T1000 (cell line): Measurements from ENCODE around the gene EDNRA.

Experiments
- DNase-seq: peaks from one replicate; lab custom pipeline; 2025; ENCODE audit warnings: mixed read lengths; lab: John Stamatoyannopoulos, UW

EDNRA gene

DNA sequence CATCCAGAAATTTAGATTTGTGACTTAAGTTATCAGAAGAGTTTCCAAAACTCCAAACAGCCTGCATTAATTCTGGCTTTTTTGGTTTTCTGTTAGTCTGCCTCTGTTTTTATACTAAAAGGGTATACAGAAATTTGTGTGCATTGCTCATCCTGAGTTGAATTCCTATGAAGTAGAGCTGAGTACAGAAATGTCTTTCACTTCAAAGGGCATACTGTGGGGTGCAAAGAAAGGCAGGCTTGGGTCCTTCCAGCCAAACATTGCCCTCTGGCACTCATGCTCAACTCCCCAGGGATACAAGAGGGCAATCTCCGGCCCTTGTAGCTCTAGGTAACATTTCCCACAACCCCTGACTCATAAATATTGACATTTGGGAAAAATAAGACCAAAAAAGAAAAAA, 108.7 kb downstream of the EDNRA start:
- DNase-seq: no peak

DNA sequence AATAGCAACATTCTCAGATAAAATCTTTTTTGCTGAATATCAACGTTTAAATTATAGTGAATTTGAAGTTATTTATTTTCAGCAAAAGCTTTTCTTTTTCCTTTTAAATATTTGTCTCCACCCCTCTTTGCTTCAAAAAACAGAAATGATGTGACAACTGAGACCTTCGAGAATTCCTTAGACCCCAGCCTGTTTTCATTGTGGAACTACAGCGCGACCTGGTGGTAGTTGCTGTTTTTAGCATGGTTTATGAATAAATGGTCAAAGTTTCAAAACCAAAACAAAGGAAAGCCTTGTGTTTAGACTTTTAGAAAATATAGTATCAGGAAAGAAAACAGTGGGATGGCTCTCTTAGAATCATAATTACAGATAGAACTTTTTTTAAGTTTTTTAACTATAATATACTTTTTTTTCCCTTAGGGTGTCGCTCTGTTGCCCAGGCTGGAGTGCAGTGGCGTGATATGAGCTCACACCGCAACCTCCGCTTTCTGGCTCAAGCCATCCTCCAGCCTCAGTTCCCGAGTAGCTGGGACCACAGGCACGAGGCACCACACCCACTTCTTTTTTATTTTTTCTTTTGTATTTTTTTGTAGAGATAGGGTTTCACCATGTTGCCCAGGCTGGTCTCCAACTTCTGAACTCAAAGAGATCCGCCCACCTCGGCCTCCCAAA, 109.5 kb downstream of the EDNRA start:
- DNase-seq: peak; percentile 63

DNA sequence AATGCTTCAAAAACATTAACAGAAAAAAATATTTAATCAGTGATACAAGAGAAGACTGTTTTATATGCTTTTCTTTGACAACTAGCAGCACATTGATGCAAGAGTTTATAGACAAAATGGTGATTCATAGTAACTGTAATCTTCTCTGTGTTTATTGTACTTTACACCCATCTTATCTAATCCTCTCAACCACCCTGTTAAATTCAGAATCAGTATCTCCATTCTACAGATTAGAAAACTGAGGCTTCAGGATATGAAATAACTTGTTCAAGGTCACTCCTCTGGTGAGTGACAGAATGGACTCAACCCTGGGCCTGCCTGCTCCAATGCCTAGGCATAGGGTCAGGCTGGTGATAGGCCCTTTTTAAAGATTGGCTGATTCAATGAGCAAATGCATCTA, 110.2 kb downstream of the EDNRA start:
- no peak for DNase-seq

DNA sequence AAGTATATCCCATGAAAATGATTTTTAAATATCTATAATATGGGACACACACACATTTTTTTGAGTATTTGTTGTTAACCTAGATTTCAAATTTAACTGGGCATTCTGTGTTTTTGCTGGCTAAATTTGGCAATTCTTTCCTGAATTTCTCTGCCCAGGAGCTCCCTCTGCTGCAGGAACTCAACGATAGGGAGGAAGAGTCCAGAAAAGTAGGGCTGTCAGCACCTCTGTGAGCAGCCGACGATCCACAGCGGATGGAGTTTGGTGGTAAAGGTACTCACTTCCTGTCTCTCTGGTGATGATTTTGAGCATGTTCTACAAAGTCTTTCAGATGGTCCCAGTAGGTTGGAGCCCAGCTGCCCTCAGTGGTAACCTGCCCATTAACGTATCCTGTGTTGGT, 113.2 kb downstream of the EDNRA start:
- no peak for DNase-seq
